Mesenchymal stem cell (in vitro differentiated cells and primary cell): ENCODE measurements around the gene GFY.

Experiments
- DNase-seq: peaks from one replicate; pipeline ENCODE4 v3.0.0-alpha.2; 2013
- H2AFZ ChIP-seq: one replicate; pipeline ENCODE4 v1.6.1; 2013; ENCODE audit warnings: low read depth, mild to moderate bottlenecking, control low read depth, inconsistent platforms, low read length, moderate library complexity
- H2AK5ac ChIP-seq: 2 replicates; pipeline ENCODE4 v1.6.1; 2013; ENCODE audit warnings: low read length, moderate library complexity, mild to moderate bottlenecking, inconsistent platforms; ENCODE audit not compliant: severe bottlenecking
- H2BK120ac ChIP-seq: one replicate; pipeline ENCODE4 v1.6.1; 2013; ENCODE audit warnings: low read depth, mild to moderate bottlenecking, inconsistent platforms, low read length, moderate library complexity
- H2BK12ac ChIP-seq, 2 experiments: one replicate each; pipeline ENCODE4 v1.6.1; 2013; ENCODE audit warnings: inconsistent platforms in 2 of 2, low read length in 2 of 2, mild to moderate bottlenecking in 2 of 2, moderate library complexity in 2 of 2, control low read depth in 1 of 2
- H2BK15ac ChIP-seq: one replicate; pipeline ENCODE4 v1.6.1; 2013; ENCODE audit warnings: mild to moderate bottlenecking, low read depth, inconsistent platforms; ENCODE audit not compliant: poor library complexity, severe bottlenecking
- H2BK5ac ChIP-seq: 2 replicates; pipeline ENCODE4 v1.6.1; 2013; ENCODE audit warnings: low read depth, mild to moderate bottlenecking, low read length, control low read depth, inconsistent platforms; ENCODE audit not compliant: poor library complexity, severe bottlenecking
- H3K14ac ChIP-seq, 2 experiments: one replicate each; pipeline ENCODE4 v1.6.1; 2013; ENCODE audit warnings: inconsistent platforms in 2 of 2, low read length in 2 of 2, control low read depth in 1 of 2, mild to moderate bottlenecking in 1 of 2, moderate library complexity in 1 of 2
- H3K18ac ChIP-seq, 2 experiments: one replicate each; pipeline ENCODE4 v1.6.1; 2013; ENCODE audit warnings: inconsistent platforms in 2 of 2, low read length in 2 of 2, control low read depth in 1 of 2, low read depth in 1 of 2, mild to moderate bottlenecking in 1 of 2
- H3K23ac ChIP-seq, 2 experiments: one replicate each; pipeline ENCODE4 v1.6.1; 2013; ENCODE audit warnings: inconsistent platforms in 2 of 2, low read length in 2 of 2, mild to moderate bottlenecking in 2 of 2, moderate library complexity in 2 of 2, control low read depth in 1 of 2
- H3K27ac ChIP-seq: 2 replicates; pipeline ENCODE4 v1.5.1; 2013; ENCODE audit warnings: mild to moderate bottlenecking, moderate library complexity, low read length, control low read depth, inconsistent platforms; ENCODE audit not compliant: poor library complexity, severe bottlenecking
- H3K27me3 ChIP-seq, 2 experiments: 2 replicates each; pipeline versions ENCODE4 v1.6.1 to v1.7.0; 2013; ENCODE audit warnings: low read length in 2 of 2, mild to moderate bottlenecking in 2 of 2, moderate library complexity in 2 of 2, control low read depth in 1 of 2, inconsistent platforms in 1 of 2; ENCODE audit not compliant: control insufficient read depth in 1 of 2, insufficient read depth in 1 of 2
- H3K36me3 ChIP-seq, 2 experiments: 2 replicates each; pipeline versions ENCODE4 v1.6.1 to v1.7.0; 2013; ENCODE audit warnings: low read length in 2 of 2, control low read depth in 1 of 2, inconsistent platforms in 1 of 2, low read depth in 1 of 2, mild to moderate bottlenecking in 1 of 2; ENCODE audit not compliant: insufficient read depth in 2 of 2, control insufficient read depth in 1 of 2
- H3K4ac ChIP-seq, 2 experiments: one replicate each; pipeline ENCODE4 v1.6.1; 2013; ENCODE audit warnings: inconsistent platforms in 2 of 2, low read length in 2 of 2, mild to moderate bottlenecking in 2 of 2, moderate library complexity in 2 of 2, control low read depth in 1 of 2, low read depth in 1 of 2
- H3K4me1 ChIP-seq: 2 replicates; pipeline ENCODE4 v1.6.1; 2013; ENCODE audit warnings: low read depth, low read length, control low read depth; ENCODE audit not compliant: control insufficient read depth, insufficient read depth
- H3K4me2 ChIP-seq: 2 replicates; pipeline ENCODE4 v1.6.1; 2013; ENCODE audit warnings: low read length, mild to moderate bottlenecking, inconsistent platforms; ENCODE audit not compliant: poor library complexity, severe bottlenecking
- H3K4me3 ChIP-seq, 2 experiments: 2 replicates each; pipeline versions ENCODE4 v1.5.1 to v1.7.0; 2013; ENCODE audit warnings: low read length in 2 of 2, mild to moderate bottlenecking in 2 of 2, control low read depth in 1 of 2, low read depth in 1 of 2; ENCODE audit not compliant: insufficient read depth in 1 of 2
- H3K79me1 ChIP-seq: replicated peaks from 2 replicates; pipeline ENCODE4 v1.6.1; 2013; ENCODE audit warnings: mild to moderate bottlenecking, control low read depth, low read length, inconsistent platforms; ENCODE audit not compliant: poor library complexity, severe bottlenecking
- H3K9ac ChIP-seq: 2 replicates; pipeline ENCODE4 v1.7.0; 2013; ENCODE audit warnings: mild to moderate bottlenecking, low read length, moderate library complexity
- H3K9me3 ChIP-seq: 2 replicates; pipeline ENCODE4 v1.7.0; 2013; ENCODE audit warnings: mild to moderate bottlenecking, low read length; ENCODE audit not compliant: control insufficient read depth
- H4K8ac ChIP-seq: one replicate; pipeline ENCODE4 v1.6.1; 2013; ENCODE audit warnings: inconsistent platforms, mild to moderate bottlenecking, low read length, moderate library complexity
- H4K91ac ChIP-seq: one replicate; pipeline ENCODE4 v1.6.1; 2013; ENCODE audit warnings: mild to moderate bottlenecking, low read length, inconsistent platforms
- WGBS: methylation state at CpG from one replicate; pipeline ENCODE4 v1.1.7; 2013; ENCODE audit warnings: mixed read lengths; 5-methylcytosine and 5-hydroxymethylcytosine counted together

GFY gene

GRCh38 chr19:49419173-49419572 is 6.0 kb upstream of the GFY start:
- H3K9ac ChIP-seq = no peak overlapping the region
- H3K36me3 ChIP-seq = no peaks in the 10 kb centered on the region
- H3K4me2 ChIP-seq = no peak overlapping the region
- H2BK15ac ChIP-seq = no peak overlapping the region
- no peak overlapping the region for H4K8ac ChIP-seq
- no peak overlapping the region for H2BK120ac ChIP-seq
- H3K14ac ChIP-seq = no peak overlapping the region
- no peak for DNase-seq
- no peak overlapping the region for H2AFZ ChIP-seq
- no peaks in the 10 kb centered on the region for H3K9me3 ChIP-seq
- H3K4me3 ChIP-seq = no peak overlapping the region
- peaks cover 56 to 88% of the 10 kb centered on the region in 2 experiments for H3K27me3 ChIP-seq
- H3K18ac ChIP-seq = no peak overlapping the region
- no peak overlapping the region for H2BK12ac ChIP-seq
- H4K91ac ChIP-seq = no peak overlapping the region
- H3K4me1 ChIP-seq = peaks cover 17% of the 10 kb centered on the region
- H3K4ac ChIP-seq = no peak overlapping the region
- H3K79me1 ChIP-seq = no peaks in the 10 kb centered on the region
- H3K23ac ChIP-seq = no peak overlapping the region
- no peak overlapping the region for H2BK5ac ChIP-seq
- no peak overlapping the region for H3K27ac ChIP-seq
- no peak overlapping the region for H2AK5ac ChIP-seq
- WGBS = 75% methylated on average over 2 of the region's 2 CpGs

DNA sequence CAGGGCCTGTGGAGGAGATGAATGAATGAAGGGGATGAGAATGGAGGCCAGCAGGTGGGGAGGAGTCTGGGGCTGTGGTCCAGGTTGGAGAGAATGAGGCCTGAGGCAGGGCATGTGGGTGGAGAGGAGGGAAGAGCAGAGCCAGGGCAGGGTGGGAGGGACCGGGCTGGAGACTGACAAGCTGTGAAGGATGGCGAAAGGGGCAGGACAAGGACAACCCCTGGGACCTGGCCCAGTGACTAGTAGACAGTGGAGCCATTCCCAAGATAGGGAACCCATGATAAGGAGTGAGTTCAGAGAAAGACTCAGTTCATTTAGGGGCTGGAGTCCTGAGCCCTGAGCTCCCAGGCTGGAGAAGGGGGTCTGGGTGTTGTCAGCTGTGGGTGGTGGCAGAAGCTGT is 5.0 kb upstream of the GFY start:
- no peak overlapping the region for H2BK5ac ChIP-seq
- no peak overlapping the region for H2BK15ac ChIP-seq
- no peak overlapping the region for H3K4me2 ChIP-seq
- no peaks in the 10 kb centered on the region for H3K36me3 ChIP-seq
- peak overlapping the region in 1 of 2 experiments; percentile 27 for H3K23ac ChIP-seq
- no peak overlapping the region for H2BK12ac ChIP-seq
- H2BK120ac ChIP-seq = no peak overlapping the region
- no peak overlapping the region for H3K9ac ChIP-seq
- H3K4me1 ChIP-seq = peaks cover 15% of the 10 kb centered on the region
- no peak overlapping the region for H3K4me3 ChIP-seq
- peaks cover 66 to 97% of the 10 kb centered on the region in 2 experiments for H3K27me3 ChIP-seq
- H3K14ac ChIP-seq = no peak overlapping the region
- H3K4ac ChIP-seq = no peak overlapping the region
- no peak overlapping the region for H2AK5ac ChIP-seq
- no peaks in the 10 kb centered on the region for H3K79me1 ChIP-seq
- no peak overlapping the region for H3K27ac ChIP-seq
- no peak overlapping the region for H4K91ac ChIP-seq
- no peak overlapping the region for H2AFZ ChIP-seq
- WGBS = 77% methylated on average over 2 of the region's 2 CpGs
- DNase-seq = no peak
- H3K9me3 ChIP-seq = no peaks in the 10 kb centered on the region
- no peak overlapping the region for H3K18ac ChIP-seq
- H4K8ac ChIP-seq = no peak overlapping the region

DNA sequence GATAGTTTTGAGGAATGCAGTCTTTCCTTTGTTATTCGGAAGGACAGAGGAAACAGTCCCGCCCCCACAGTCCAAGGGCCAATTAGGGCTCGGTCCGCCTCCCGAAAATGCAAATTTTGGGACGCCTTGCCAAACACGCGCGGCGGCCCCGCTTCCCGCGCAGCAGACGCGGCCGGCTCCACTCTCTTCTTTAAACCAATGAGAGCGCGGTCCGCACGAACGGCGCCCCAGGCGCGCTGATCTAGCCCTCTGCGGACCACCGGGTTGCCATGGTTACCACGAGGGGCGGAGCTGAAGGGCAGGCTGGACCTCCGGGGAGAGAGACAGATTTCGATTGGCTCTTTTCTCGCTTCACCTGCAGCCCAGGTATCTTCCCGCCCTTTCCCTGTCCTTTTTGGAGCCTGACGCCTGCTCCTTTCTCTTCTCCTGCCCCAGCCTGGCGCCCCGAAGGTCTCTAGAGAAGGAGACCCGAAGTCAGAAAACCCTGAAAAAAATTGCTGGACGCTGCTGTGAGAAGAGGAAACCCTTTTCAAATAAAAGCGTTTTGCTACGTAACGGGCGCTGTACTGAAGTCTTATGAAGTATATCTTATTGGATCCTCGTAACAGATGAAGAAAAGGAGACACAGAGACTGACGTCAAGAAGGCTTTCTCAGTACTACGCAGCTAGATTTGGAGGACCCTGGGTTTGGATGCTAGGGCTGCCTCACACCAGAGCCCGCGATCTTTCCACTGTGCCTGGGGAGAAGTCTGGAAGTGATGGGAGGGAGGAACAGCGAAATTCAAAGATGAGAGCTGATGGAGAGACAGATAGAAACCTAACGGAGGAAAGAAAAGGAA is 3.9 kb upstream of the GFY start:
- no peak overlapping the region for H3K27ac ChIP-seq
- no peak overlapping the region for H4K91ac ChIP-seq
- H2AFZ ChIP-seq = no peak overlapping the region
- peak overlapping the region; percentile 30 for H3K4me2 ChIP-seq
- no peak overlapping the region for H3K14ac ChIP-seq
- H2BK120ac ChIP-seq = no peak overlapping the region
- no peak overlapping the region for H4K8ac ChIP-seq
- H3K9ac ChIP-seq = no peak overlapping the region
- no peaks in the 10 kb centered on the region for H3K9me3 ChIP-seq
- no peak overlapping the region for H2BK12ac ChIP-seq
- no peak overlapping the region for H3K23ac ChIP-seq
- WGBS = 18% methylated on average over 48 of the region's 48 CpGs
- H3K4ac ChIP-seq = no peak overlapping the region
- H3K36me3 ChIP-seq = no peaks in the 10 kb centered on the region
- H2AK5ac ChIP-seq = no peak overlapping the region
- H2BK5ac ChIP-seq = no peak overlapping the region
- H2BK15ac ChIP-seq = no peak overlapping the region
- H3K4me3 ChIP-seq = peak overlapping the region; percentile 26 to 41
- peaks cover 77 to 99% of the 10 kb centered on the region in 2 experiments for H3K27me3 ChIP-seq
- peaks cover 15% of the 10 kb centered on the region for H3K4me1 ChIP-seq
- no peaks in the 10 kb centered on the region for H3K79me1 ChIP-seq
- H3K18ac ChIP-seq = no peak overlapping the region
- peak; percentile 24 for DNase-seq

DNA sequence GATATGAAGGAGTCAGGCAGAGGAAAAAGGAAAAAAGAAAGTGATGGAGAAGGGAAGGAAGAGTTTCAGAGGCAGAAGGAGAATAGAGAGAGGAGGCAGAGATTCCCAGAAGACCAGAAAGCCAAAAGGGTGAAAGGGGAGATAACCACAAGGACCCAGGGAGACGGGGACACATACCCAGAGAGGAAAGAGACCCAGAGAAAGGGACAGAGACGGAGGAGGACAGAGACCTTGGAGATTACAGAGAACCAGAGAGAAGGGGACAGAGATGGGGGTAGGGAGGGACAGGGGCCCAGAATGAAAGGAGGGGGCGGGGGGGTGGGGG is 3.3 kb upstream of the GFY start:
- no peak overlapping the region for H2AK5ac ChIP-seq
- peaks cover 15% of the 10 kb centered on the region for H3K4me1 ChIP-seq
- no peak overlapping the region for H3K4me2 ChIP-seq
- no peak overlapping the region for H3K4ac ChIP-seq
- no peak overlapping the region for H2AFZ ChIP-seq
- H4K91ac ChIP-seq = no peak overlapping the region
- 54% methylated on average over 2 of the region's 3 CpGs for WGBS
- no peak overlapping the region for H2BK15ac ChIP-seq
- no peak overlapping the region for H3K4me3 ChIP-seq
- no peak overlapping the region for H3K27ac ChIP-seq
- H3K18ac ChIP-seq = no peak overlapping the region
- no peaks in the 10 kb centered on the region for H3K79me1 ChIP-seq
- no peak overlapping the region for H2BK12ac ChIP-seq
- H4K8ac ChIP-seq = no peak overlapping the region
- no peak overlapping the region for H3K23ac ChIP-seq
- no peak for DNase-seq
- H2BK120ac ChIP-seq = no peak overlapping the region
- no peak overlapping the region for H2BK5ac ChIP-seq
- H3K9ac ChIP-seq = no peak overlapping the region
- H3K14ac ChIP-seq = no peak overlapping the region
- peaks cover 78 to 99% of the 10 kb centered on the region in 2 experiments for H3K27me3 ChIP-seq
- no peaks in the 10 kb centered on the region for H3K9me3 ChIP-seq
- H3K36me3 ChIP-seq = no peaks in the 10 kb centered on the region
